ENCODE data around the gene SNX1.
A peak's percentile ranks its signal among the peaks of the same experiment; 100 is the strongest.

SNX1 gene

DNA sequence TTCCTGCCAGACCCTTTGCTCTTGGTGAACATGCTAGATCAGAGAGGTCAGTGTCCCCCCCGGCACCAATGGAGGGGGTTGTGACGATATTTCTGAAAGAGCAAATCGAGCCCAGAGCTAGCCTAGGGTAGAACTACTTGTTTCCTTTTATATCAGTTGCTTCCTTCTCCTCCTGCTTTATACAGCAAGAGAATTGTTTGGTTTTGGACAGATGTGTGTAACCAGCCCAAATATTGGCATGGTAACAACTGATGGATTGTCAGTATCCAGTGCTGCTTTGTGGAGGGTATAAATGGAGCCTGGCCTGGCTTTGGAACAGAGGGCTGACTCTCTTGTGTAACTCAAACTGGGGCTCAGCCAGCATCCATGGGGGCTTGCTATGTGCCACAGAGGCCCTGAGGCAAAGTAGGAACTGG lies 27.2 kb downstream of the SNX1 start:
- DNase-seq (ENCODE audit: low spot score in 2 of 2) = no peak
- no peaks in the 10 kb centered on the region for H3K4me1 Mint-ChIP-seq
- no peaks in the 10 kb centered on the region for H3K9me3 Mint-ChIP-seq
- peaks cover 100% of the 10 kb centered on the region for H3K36me3 Mint-ChIP-seq
- H3K4me3 Mint-ChIP-seq = no peak overlapping the region
- H3K27ac Mint-ChIP-seq = no peak overlapping the region
- no peak for ATAC-seq

GRCh38 chr15:64125978-64126377 lies 30.2 kb downstream of the SNX1 start:
- DNase-seq (ENCODE audit: low spot score in 2 of 2) = no peak
- H3K4me1 Mint-ChIP-seq = no peaks in the 10 kb centered on the region
- no peak overlapping the region for H3K27ac Mint-ChIP-seq
- H3K4me3 Mint-ChIP-seq = no peak overlapping the region
- ATAC-seq = no peak
- peaks cover 100% of the 10 kb centered on the region for H3K36me3 Mint-ChIP-seq
- no peaks in the 10 kb centered on the region for H3K9me3 Mint-ChIP-seq

DNA sequence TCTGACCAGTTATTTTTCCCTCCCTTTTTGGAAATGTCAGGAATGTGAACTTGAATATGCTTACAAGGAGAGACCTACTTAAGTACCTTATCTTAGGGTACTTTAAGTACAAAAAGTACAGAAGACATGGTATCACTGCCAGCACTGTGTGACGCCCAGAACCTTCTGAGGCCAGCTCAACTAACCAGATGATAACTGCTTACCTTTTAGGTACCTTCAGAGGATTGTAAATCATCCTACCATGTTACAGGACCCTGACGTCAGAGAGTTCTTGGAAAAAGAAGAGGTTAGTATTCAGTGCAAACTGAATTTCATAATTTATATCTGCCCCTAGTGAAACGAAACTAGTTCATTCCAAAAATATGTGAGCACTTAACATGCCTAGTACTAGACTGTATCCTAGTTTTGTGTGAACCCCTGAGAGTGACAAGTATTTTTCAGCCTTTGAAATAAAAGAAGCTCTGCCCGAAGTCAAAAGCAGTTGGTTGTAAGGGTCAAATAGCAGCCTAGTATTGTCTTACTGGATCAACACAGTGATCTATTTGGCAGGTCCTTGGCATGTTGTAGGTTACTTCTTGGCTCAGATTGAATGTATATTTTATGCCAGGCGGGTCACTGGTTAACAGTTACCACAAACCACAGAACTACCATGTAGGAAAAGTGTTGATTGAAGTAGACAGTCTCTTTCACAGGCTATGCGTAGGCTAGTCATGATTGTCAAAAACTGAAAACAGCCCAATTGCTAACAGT lies 31.9 kb downstream of the SNX1 start:
- H3K9me3 Mint-ChIP-seq = no peaks in the 10 kb centered on the region

GRCh38 chr15:64130159-64130558 lies 34.4 kb downstream of the SNX1 start:
- no peaks in the 10 kb centered on the region for H3K4me1 Mint-ChIP-seq
- no peak overlapping the region for H3K4me3 Mint-ChIP-seq
- H3K27ac Mint-ChIP-seq = no peak overlapping the region
- H3K36me3 Mint-ChIP-seq = peaks cover 100% of the 10 kb centered on the region
- DNase-seq (ENCODE audit: low spot score in 2 of 2) (no peak), ATAC-seq (no peak)
- no peaks in the 10 kb centered on the region for H3K9me3 Mint-ChIP-seq

More for the DNA sequence above, 31.9 kb downstream of the SNX1 start:
- no peak for ATAC-seq
- no peak overlapping the region for H3K4me3 Mint-ChIP-seq
- H3K4me1 Mint-ChIP-seq = no peaks in the 10 kb centered on the region
- no peak overlapping the region for H3K27ac Mint-ChIP-seq
- DNase-seq (ENCODE audit: low spot score in 2 of 2) = no peak
- peaks cover 100% of the 10 kb centered on the region for H3K36me3 Mint-ChIP-seq

DNA sequence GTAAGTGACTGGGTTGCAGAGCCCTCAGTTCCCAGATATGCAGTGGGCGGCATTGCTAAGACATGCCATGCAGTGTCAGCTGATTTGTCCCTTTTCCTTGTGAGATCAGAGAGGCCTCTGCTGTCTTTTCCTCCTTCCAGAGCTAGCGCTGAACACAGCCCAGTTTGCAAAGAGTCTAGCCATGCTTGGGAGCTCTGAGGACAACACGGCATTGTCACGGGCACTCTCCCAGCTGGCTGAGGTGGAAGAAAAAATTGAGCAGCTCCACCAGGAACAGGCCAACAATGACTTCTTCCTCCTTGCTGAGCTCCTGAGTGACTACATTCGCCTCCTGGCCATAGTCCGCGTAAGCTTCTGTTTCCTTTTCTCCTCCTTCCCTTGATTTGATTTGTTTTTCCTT lies 35.8 kb downstream of the SNX1 start:
- no peak for DNase-seq (ENCODE audit: low spot score in 2 of 2)
- no peaks in the 10 kb centered on the region for H3K4me1 Mint-ChIP-seq
- H3K9me3 Mint-ChIP-seq = no peaks in the 10 kb centered on the region
- peaks cover 100% of the 10 kb centered on the region for H3K36me3 Mint-ChIP-seq
- no peak for ATAC-seq
- no peak overlapping the region for H3K27ac Mint-ChIP-seq
- H3K4me3 Mint-ChIP-seq = no peak overlapping the region

GRCh38 chr15:64132217-64132616 lies 36.4 kb downstream of the SNX1 start:
- no peak for ATAC-seq
- no peak overlapping the region for H3K4me3 Mint-ChIP-seq
- H3K4me1 Mint-ChIP-seq = no peaks in the 10 kb centered on the region
- no peak for DNase-seq (ENCODE audit: low spot score in 2 of 2)
- no peaks in the 10 kb centered on the region for H3K9me3 Mint-ChIP-seq
- peaks cover 100% of the 10 kb centered on the region for H3K36me3 Mint-ChIP-seq
- H3K27ac Mint-ChIP-seq = no peak overlapping the region

DNA sequence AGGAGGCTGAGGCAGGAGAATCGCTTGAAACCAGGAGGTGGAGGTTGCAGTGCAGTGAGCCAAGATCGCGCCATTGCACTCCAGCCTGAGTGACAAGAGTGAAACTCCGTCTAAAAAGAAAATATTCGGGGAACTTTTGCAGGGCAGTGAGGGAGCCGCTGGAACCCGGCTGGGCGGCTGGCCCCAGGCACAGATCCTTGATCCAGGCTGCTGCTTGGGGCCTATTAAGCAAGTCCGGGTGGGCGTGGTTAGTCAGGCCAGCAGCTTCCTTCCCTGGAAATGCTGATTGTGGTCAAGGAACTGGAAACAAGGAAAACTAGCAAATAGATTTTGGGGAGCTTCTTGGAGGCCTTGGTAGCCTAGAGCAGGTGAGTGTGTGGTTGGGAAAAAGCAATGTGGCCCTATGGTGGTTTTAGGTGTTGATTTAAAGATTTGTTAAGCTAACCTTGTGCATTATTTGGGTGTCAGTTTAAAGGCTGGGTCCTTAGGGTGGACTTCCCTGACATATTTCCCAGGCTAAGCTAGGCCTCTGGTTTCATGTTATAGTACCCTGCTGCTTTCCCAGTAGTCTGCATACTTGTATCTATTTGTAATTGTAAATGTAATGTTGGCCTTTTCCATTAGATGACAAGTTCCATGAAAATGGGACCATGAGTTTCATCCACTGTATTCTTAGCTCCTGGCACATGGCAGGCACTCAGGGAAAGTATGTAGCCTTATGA lies 38.0 kb downstream of the SNX1 start:
- no peak overlapping the region for H3K4me3 Mint-ChIP-seq
- DNase-seq (ENCODE audit: low spot score in 2 of 2) (no peak), ATAC-seq (no peak)
- no peak overlapping the region for H3K27ac Mint-ChIP-seq
- H3K4me1 Mint-ChIP-seq = no peaks in the 10 kb centered on the region
- peaks cover 100% of the 10 kb centered on the region for H3K36me3 Mint-ChIP-seq
- H3K9me3 Mint-ChIP-seq = no peaks in the 10 kb centered on the region

DNA sequence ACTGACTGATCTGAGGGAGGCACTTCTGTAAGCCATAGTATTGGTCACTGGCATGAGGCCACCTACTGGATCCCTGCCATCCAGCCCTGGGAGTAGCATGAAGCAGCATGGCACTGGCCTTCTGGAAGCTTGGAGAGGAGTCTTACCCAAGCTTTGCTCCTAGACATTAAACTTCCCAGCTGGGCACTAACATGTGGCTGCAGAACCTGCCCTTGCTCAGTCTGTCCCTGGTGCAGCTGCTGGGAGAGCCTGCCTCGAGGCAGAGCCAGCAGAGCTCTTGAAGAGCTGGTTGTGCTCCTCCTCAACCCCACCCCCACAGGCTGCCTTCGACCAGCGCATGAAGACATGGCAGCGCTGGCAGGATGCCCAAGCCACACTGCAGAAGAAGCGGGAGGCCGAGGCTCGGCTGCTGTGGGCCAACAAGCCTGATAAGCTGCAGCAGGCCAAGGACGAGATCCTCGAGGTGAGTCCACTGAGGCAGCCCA lies 38.6 kb downstream of the SNX1 start:
- Mint-ChIP-seq H3K4me1 (no peaks in the 10 kb centered on the region), H3K9me3 (no peaks in the 10 kb centered on the region), H3K36me3 (peaks cover 96% of the 10 kb centered on the region), H3K27ac (no peak overlapping the region), H3K4me3 (no peak overlapping the region)
- DNase-seq (ENCODE audit: low spot score in 2 of 2) = no peak
- ATAC-seq = no peak

DNA sequence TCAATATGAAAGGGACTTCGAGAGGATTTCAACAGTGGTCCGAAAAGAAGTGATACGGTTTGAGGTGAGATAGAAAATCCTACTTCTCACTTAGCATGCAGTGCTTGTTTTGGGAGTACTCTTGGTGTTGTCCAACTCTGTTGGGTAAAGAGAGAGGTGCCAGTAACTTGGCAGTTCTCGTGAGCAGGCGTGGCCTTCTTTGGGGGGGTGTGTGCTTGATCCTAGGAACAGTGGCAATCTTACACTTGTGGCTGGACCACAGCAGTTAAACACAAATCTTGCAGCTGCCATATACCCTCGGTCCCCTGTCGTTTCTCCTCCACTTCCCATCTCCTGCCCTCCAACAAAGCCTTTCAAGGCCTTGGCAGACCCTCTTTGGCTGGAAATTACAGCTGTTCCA lies 40.6 kb downstream of the SNX1 start:
- peaks cover 3% of the 10 kb centered on the region for H3K4me1 Mint-ChIP-seq
- DNase-seq (ENCODE audit: low spot score in 2 of 2) = no peak
- H3K9me3 Mint-ChIP-seq = no peaks in the 10 kb centered on the region
- H3K4me3 Mint-ChIP-seq = no peak overlapping the region
- peak overlapping the region; percentile 23 for H3K27ac Mint-ChIP-seq
- ATAC-seq = no peak
- peaks cover 90% of the 10 kb centered on the region for H3K36me3 Mint-ChIP-seq

DNA sequence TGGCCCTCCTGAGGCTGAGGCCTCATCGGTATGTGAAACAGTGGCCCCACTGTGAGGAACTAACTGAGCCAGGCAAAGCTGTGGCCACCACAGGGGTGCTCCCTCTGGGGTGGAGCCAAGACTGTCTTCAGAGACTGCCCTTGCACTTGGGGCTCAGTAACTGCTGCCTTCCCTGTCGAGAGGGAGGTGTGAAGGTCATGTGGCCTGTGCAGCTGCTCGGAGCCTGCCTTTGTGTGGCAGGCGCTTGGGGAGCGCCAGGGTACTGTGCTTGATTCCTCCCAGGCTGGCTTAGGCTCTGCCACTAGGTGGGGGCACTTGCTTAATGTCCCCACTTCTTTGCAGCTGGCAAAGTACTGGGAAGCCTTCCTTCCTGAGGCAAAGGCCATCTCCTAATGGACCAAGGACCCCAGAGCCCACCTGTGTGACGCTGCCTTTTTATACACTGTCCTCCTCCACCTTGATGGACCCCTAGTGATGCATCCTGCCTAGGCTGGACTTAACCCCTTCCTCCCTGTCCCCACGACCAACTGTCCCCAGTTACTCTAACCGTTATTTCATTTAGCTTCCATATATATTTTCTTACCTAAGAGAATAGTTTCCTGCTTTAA lies 41.5 kb downstream of the SNX1 start:
- H3K4me1 Mint-ChIP-seq = peaks cover 12% of the 10 kb centered on the region
- DNase-seq (ENCODE audit: low spot score in 2 of 2) = no peak
- no peaks in the 10 kb centered on the region for H3K9me3 Mint-ChIP-seq
- H3K27ac Mint-ChIP-seq = peak overlapping the region; percentile 23
- no peak for ATAC-seq
- H3K4me3 Mint-ChIP-seq = no peak overlapping the region
- peaks cover 87% of the 10 kb centered on the region for H3K36me3 Mint-ChIP-seq

GRCh38 chr15:64138331-64138941 lies 42.7 kb downstream of the SNX1 start:
- no peak for DNase-seq (ENCODE audit: low spot score in 2 of 2)
- no peak for ATAC-seq
- Mint-ChIP-seq H3K9me3 (no peaks in the 10 kb centered on the region), H3K4me1 (peaks cover 13% of the 10 kb centered on the region), H3K36me3 (peaks cover 83% of the 10 kb centered on the region), H3K4me3 (no peak overlapping the region), H3K27ac (no peak overlapping the region)

DNA sequence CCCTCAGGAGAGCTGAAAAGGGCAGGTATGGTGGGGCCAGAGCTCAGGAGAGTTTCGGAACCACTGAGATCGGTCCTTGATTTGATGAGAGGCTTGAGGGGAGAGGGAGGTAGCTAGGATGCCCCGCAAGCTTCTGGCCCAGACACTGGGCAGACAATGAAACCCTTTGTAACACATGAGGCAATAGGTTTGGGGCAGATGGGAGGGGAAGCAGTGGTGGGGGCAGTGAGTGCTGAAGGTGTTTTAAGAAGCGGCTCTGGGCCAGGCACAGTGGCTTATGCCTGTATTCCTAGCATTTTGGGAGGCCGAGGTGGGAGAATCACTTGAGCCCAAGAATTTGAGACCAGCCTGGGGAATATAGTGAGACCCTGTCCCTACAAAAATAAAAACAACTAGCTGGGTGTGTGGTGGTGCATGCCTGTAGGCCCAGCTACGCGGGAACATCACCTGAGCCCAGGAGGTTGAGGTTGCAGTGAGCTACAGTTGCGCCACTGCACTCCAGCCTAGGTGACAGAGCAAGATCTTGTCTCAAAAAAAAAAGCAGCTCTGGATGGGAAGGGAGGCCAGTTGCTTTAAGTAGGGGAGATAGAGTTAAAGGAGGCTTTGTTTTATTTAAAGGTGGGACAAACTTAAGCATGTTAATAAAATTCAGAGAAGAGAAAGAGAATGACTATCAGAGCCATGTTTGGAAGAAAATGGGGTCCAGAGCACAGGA lies 46.2 kb downstream of the SNX1 start:
- Mint-ChIP-seq H3K36me3 (peaks cover 64% of the 10 kb centered on the region), H3K27ac (peak overlapping the region; percentile 82), H3K4me3 (no peak overlapping the region), H3K9me3 (no peaks in the 10 kb centered on the region), H3K4me1 (peaks cover 13% of the 10 kb centered on the region)
- DNase-seq (ENCODE audit: low spot score in 2 of 2) (no peak), ATAC-seq (no peak)

GRCh38 chr15:64143276-64143675 lies 47.5 kb downstream of the SNX1 start:
- H3K9me3 Mint-ChIP-seq = no peaks in the 10 kb centered on the region
- H3K36me3 Mint-ChIP-seq = peaks cover 50% of the 10 kb centered on the region
- H3K4me3 Mint-ChIP-seq = no peak overlapping the region
- ATAC-seq (no peak), DNase-seq (ENCODE audit: low spot score in 2 of 2) (no peak)
- H3K4me1 Mint-ChIP-seq = peaks cover 13% of the 10 kb centered on the region
- H3K27ac Mint-ChIP-seq = peak overlapping the region; percentile 27

GRCh38 chr15:64144192-64144564 lies 48.4 kb downstream of the SNX1 start:
- H3K4me3 Mint-ChIP-seq = no peak overlapping the region

More at GRCh38 chr15:64144192-64144564, 48.4 kb downstream of the SNX1 start:
- DNase-seq (ENCODE audit: low spot score in 2 of 2) (no peak), ATAC-seq (no peak)
- Mint-ChIP-seq H3K9me3 (no peaks in the 10 kb centered on the region), H3K36me3 (peaks cover 44% of the 10 kb centered on the region), H3K4me1 (peaks cover 13% of the 10 kb centered on the region), H3K27ac (peak overlapping the region; percentile 48)
